ENCODE results near the gene ELMO2.

DNA sequence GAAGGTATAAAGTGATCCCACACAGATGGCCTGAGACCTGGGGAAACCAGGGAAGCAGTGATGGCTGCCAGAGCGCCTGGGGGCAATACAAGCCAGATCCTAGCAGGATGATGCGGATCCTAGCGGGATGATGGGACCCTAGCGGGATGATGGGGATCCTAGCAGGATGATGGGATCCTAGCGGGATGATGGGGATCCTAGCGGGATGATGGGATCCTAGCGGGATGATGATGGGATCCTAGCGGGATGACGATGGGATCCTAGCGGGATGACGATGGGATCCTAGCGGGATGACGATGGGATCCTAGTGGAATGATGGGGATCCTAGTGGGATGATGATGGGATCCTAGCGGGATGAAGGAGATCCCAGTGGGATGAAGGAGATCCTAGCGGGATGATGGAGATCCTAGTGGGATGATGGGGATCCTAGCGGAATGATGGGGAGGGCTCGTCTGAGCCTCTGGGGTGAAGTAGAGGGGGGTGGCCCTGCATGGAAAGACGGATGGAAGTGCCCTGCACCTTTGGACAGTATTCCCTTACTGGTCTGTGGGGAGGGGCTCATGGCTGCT, 54.0 kb downstream of the ELMO2 start:
- TF ChIP-seq CTCF (IDR thresholded peaks at IDR 0.05) = no peak
- TF ChIP-seq POLR2A (IDR thresholded peaks at IDR 0.05) = no peak
